IMR-90 (cell line): ENCODE data around the gene DUXB. TPM values are rescaled to one million over a fixed set of nuclear protein-coding genes. Genes with fewer than 3 reads are reported as not detected.

Source experiments
- ATAC-seq: fragments of 200-7000 bp; cut with Tn5 transposase; 2 replicates; pipeline ENCODE4 v1.9.1; 2020; ENCODE audit warnings: low read depth, mild to moderate bottlenecking, moderate library complexity
- BruUV-seq: library from RNA; stranded (reverse); fragments of 400-500 nt; replicated peaks from 2 replicates; lab custom pipeline; 2021; lab: Mats Ljungman, UMichigan
- CTCF ChIA-PET: fragments of 300-600 bp; formaldehyde crosslinking; extraction: SDS; loops from one replicate; lab custom pipeline; 2021; ENCODE audit warnings: antibody characterized with exemption; lab: Yijun Ruan, JAX
- POLR2A ChIA-PET: fragments of 300-600 bp; sonication (Branson Sonifier 250); formaldehyde crosslinking; loops from one replicate; lab custom pipeline; 2022; ENCODE audit warnings: antibody characterized with exemption; ENCODE audit not compliant: unreplicated experiment; lab: Charles Lee
- DNase-seq: peaks from one replicate; pipeline ENCODE4 v3.0.0; 2013
- H2AFZ ChIP-seq: replicated peaks from 2 replicates; pipeline ENCODE3; 2013; ENCODE audit warnings: low read length, mild to moderate bottlenecking; ENCODE audit not compliant: poor library complexity
- H2AK5ac ChIP-seq: 2 replicates; pipeline ENCODE4 v1.6.1; 2013; ENCODE audit warnings: low read depth, low read length, inconsistent platforms
- H2AK9ac ChIP-seq: replicated peaks from 2 replicates; pipeline ENCODE3; 2013; ENCODE audit warnings: mild to moderate bottlenecking, low read depth, low read length, moderate library complexity; ENCODE audit not compliant: poor library complexity
- H2BK120ac ChIP-seq: 2 replicates; pipeline ENCODE4 v1.6.1; 2013; ENCODE audit warnings: low read depth, low read length, inconsistent platforms
- H2BK15ac ChIP-seq: 3 replicates; pipeline ENCODE4 v1.6.1; 2013; ENCODE audit warnings: low read depth, low read length, inconsistent platforms
- H2BK20ac ChIP-seq: 2 replicates; pipeline ENCODE4 v1.6.1; 2013; ENCODE audit warnings: low read depth, mild to moderate bottlenecking, inconsistent platforms, low read length, moderate library complexity
- H2BK5ac ChIP-seq: 2 replicates; pipeline ENCODE4 v1.6.1; 2013; ENCODE audit warnings: mild to moderate bottlenecking, low read depth, low read length, inconsistent platforms; ENCODE audit not compliant: poor library complexity, severe bottlenecking
- H3K14ac ChIP-seq: replicated peaks from 2 replicates; pipeline ENCODE4 v1.6.1; 2013; ENCODE audit warnings: low read depth, low read length, inconsistent platforms
- H3K18ac ChIP-seq: 2 replicates; pipeline ENCODE4 v1.6.1; 2013; ENCODE audit warnings: low read depth, low read length, control low read depth
- H3K23ac ChIP-seq: 2 replicates; pipeline ENCODE4 v1.6.1; 2013; ENCODE audit warnings: low read depth, low read length, inconsistent platforms
- H3K27ac ChIP-seq: 2 replicates; pipeline ENCODE4 v1.5.1; 2013; ENCODE audit warnings: mild to moderate bottlenecking, control low read depth, low read length; ENCODE audit not compliant: insufficient read depth
- H3K27me3 ChIP-seq: 2 replicates; pipeline ENCODE4 v1.6.1; 2013; ENCODE audit warnings: low read length; ENCODE audit not compliant: control insufficient read depth, insufficient read depth
- H3K36me3 ChIP-seq: 2 replicates; pipeline ENCODE4 v1.6.1; 2013; ENCODE audit warnings: low read length, mixed read lengths; ENCODE audit not compliant: control insufficient read depth, insufficient read depth
- H3K4ac ChIP-seq: 2 replicates; pipeline ENCODE4 v1.6.1; 2013; ENCODE audit warnings: low read depth, low read length, inconsistent platforms
- H3K4me1 ChIP-seq: 2 replicates; pipeline ENCODE4 v1.6.1; 2013; ENCODE audit warnings: low read length, mixed read lengths; ENCODE audit not compliant: control insufficient read depth, insufficient read depth
- H3K4me2 ChIP-seq: 2 replicates; pipeline ENCODE4 v1.6.1; 2013; ENCODE audit warnings: low read depth, mild to moderate bottlenecking, control low read depth, low read length, moderate library complexity
- H3K4me3 ChIP-seq: 2 replicates; pipeline ENCODE4 v1.5.1; 2013; ENCODE audit warnings: low read depth, mild to moderate bottlenecking, control low read depth, low read length, moderate library complexity; ENCODE audit not compliant: insufficient read depth
- H3K56ac ChIP-seq: 2 replicates; pipeline ENCODE4 v1.6.1; 2013; ENCODE audit warnings: low read length, inconsistent platforms; ENCODE audit not compliant: insufficient read depth; ENCODE audit errors: extremely low read depth
- H3K79me1 ChIP-seq, 2 experiments: 2 replicates each; pipeline ENCODE4 v1.6.1; 2013; ENCODE audit warnings: low read length in 2 of 2, inconsistent platforms in 1 of 2, low read depth in 1 of 2
- H3K9ac ChIP-seq: 2 replicates; pipeline ENCODE4 v1.6.1; 2013; ENCODE audit warnings: low read depth, low read length, control low read depth
- H3K9me1 ChIP-seq: 2 replicates; pipeline ENCODE4 v1.6.1; 2013; ENCODE audit warnings: low read length, inconsistent platforms; ENCODE audit not compliant: insufficient read depth
- H3K9me3 ChIP-seq: 2 replicates; pipeline ENCODE4 v1.6.1; 2013; ENCODE audit warnings: low read length; ENCODE audit not compliant: control insufficient read depth, insufficient read depth
- H4K20me1 ChIP-seq: 2 replicates; pipeline ENCODE4 v1.6.1; 2013; ENCODE audit warnings: low read length, inconsistent platforms; ENCODE audit not compliant: insufficient read depth
- H4K5ac ChIP-seq: 2 replicates; pipeline ENCODE4 v1.6.1; 2013; ENCODE audit warnings: mild to moderate bottlenecking, low read depth, low read length, control low read depth
- H4K8ac ChIP-seq, 2 experiments: 2 replicates each; pipeline ENCODE4 v1.6.1; 2013; ENCODE audit warnings: low read depth in 2 of 2, low read length in 2 of 2, control low read depth in 1 of 2, inconsistent platforms in 1 of 2
- H4K91ac ChIP-seq: 2 replicates; pipeline ENCODE4 v1.6.1; 2013; ENCODE audit warnings: low read depth, low read length, inconsistent platforms; ENCODE audit not compliant: insufficient read depth
- BHLHE40 ChIP-seq: fragments of 150-350 bp; IDR thresholded peaks from 2 replicates; pipeline ENCODE4 v1.6.1; 2016; ENCODE audit warnings: mild to moderate bottlenecking, low read depth, low read length
- CHD1 ChIP-seq: IDR thresholded peaks from 2 replicates; pipeline ENCODE4 v1.6.1; 2012; ENCODE audit warnings: low read depth, low read length, improper control_type of control experiment
- CTCF ChIP-seq: conservative IDR thresholded peaks from 2 replicates; pipeline ENCODE4 v1.5.1; 2012; ENCODE audit warnings: mild to moderate bottlenecking, low read depth, low read length, improper control_type of control experiment
- FOS ChIP-seq: fragments of 150-350 bp; IDR thresholded peaks from 2 replicates; pipeline ENCODE4 v1.6.1; 2016; ENCODE audit warnings: low read depth, low read length
- MXI1 ChIP-seq: IDR thresholded peaks from 2 replicates; pipeline ENCODE4 v1.6.1; 2012; ENCODE audit warnings: low read depth, mild to moderate bottlenecking, low read length, moderate library complexity, borderline replicate concordance
- POLR2A ChIP-seq: IDR thresholded peaks from 2 replicates; pipeline ENCODE4 v1.6.1; 2012; ENCODE audit warnings: mild to moderate bottlenecking, low read depth, low read length
- RAD21 ChIP-seq: IDR thresholded peaks from 2 replicates; pipeline ENCODE4 v1.6.1; 2012; ENCODE audit warnings: low read length, improper control_type of control experiment
- RCOR1 ChIP-seq: IDR thresholded peaks from 2 replicates; pipeline ENCODE4 v1.6.1; 2012; ENCODE audit warnings: mild to moderate bottlenecking, low read length, improper control_type of control experiment; ENCODE audit not compliant: insufficient replicate concordance
- RFX5 ChIP-seq: IDR thresholded peaks from 2 replicates; pipeline ENCODE4 v1.8.0; 2012; ENCODE audit warnings: low read depth, mild to moderate bottlenecking, low read length, moderate library complexity
- SMC3 ChIP-seq: fragments of 150-350 bp; IDR thresholded peaks from 2 replicates; pipeline ENCODE4 v1.6.1; 2016; ENCODE audit warnings: low read depth, mild to moderate bottlenecking, antibody characterized with exemption, low read length, moderate library complexity
- WGBS, 2 experiments: methylation state at CpG; one replicate each; pipeline versions ENCODE4 v1.1.5 to v1.1.7; 2013; ENCODE audit warnings: missing lambda C conversion rate in 2 of 2; ENCODE audit not compliant: insufficient read length in 1 of 2; ENCODE audit errors: extremely low coverage in 2 of 2; 5-methylcytosine and 5-hydroxymethylcytosine counted together
- dilution Hi-C: fragments of 300-500 bp; cut with HindIII; formaldehyde crosslinking; loops from one replicate; pipeline ENCODE4 v1.14.3; 2018; ENCODE audit warnings: low sequenced_read_pairs; ENCODE audit not compliant: unreplicated experiment
- in situ Hi-C: fragments of 300-500 bp; cut with MboI; formaldehyde crosslinking; loops from 3 replicates; pipeline ENCODE4 v1.14.3; 2019; ENCODE audit warnings: low sequenced_read_pairs, inconsistent platforms, mixed read lengths
- intact Hi-C: fragments of 100-400 bp; cut with micrococcal nuclease; formaldehyde crosslinking; loops from 2 replicates; pipeline ENCODE4 v1.10.0; 2022
- polyA plus RNA-seq, 3 experiments: library from polyadenylated mRNA; depleted of rRNA; stranded (reverse); fragments of >200 nt; gene quantifications; 2 replicates each; pipeline ENCODE4 v1.2.3, GENCODE V29; 2012; ENCODE audit warnings: low replicate concordance in 1 of 3
- total RNA-seq: library from RNA; depleted of rRNA; stranded (reverse); fragments of >200 nt; gene quantifications from 2 replicates; pipeline ENCODE4 v1.2.3, GENCODE V29; 2012
- TF ChIP-seq, protein P1 (sequence below): fragments of 150-350 bp; IDR thresholded peaks from 2 replicates; pipeline ENCODE4 v1.6.1; 2017; ENCODE audit warnings: mild to moderate bottlenecking, antibody characterized with exemption, low read length, low read depth

DUXB gene
- total and polyA plus RNA-seq, 2 of the 4 experiments (the other 2 are of a cell fraction), result not detected

GRCh38 chr16:75703306-75703705 is 2.0 kb upstream of the DUXB start:
- H3K4me1 ChIP-seq, result no peaks in the 10 kb centered on the region
- H3K27me3 ChIP-seq, result no peaks in the 10 kb centered on the region
- no peak overlapping the region for H4K91ac ChIP-seq
- H3K9ac ChIP-seq, result no peak overlapping the region
- WGBS, 2 experiments, result 83% methylated on average over 1 of the region's 4 CpGs; no CpG with 5 or more reads in 1 of the 2 experiments
- BruUV-seq, result no TSS peak
- no peak overlapping the region for H2BK15ac ChIP-seq
- POLR2A ChIA-PET, result no interaction called here
- H3K4me2 ChIP-seq, result no peak overlapping the region
- no peak overlapping the region for H3K14ac ChIP-seq
- no peak overlapping the region for H3K18ac ChIP-seq
- no peak overlapping the region for H2BK120ac ChIP-seq
- H3K4me3 ChIP-seq, result no peak overlapping the region
- H2BK20ac ChIP-seq, result no peak overlapping the region
- no peaks in the 10 kb centered on the region for H3K79me1 ChIP-seq
- TF ChIP-seq FOS (no peak), RCOR1 (no peak), BHLHE40 (no peak), RFX5 (no peak), MXI1 (no peak), SMC3 (no peak), CTCF (no peak), CHD1 (no peak), POLR2A (no peak), RAD21 (no peak)
- TF ChIP-seq, protein P1, sequence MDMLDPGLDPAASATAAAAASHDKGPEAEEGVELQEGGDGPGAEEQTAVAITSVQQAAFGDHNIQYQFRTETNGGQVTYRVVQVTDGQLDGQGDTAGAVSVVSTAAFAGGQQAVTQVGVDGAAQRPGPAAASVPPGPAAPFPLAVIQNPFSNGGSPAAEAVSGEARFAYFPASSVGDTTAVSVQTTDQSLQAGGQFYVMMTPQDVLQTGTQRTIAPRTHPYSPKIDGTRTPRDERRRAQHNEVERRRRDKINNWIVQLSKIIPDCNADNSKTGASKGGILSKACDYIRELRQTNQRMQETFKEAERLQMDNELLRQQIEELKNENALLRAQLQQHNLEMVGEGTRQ, result no peak
- no peaks in the 10 kb centered on the region for H3K9me1 ChIP-seq
- no peak overlapping the region for H3K27ac ChIP-seq
- H3K36me3 ChIP-seq, result no peaks in the 10 kb centered on the region
- ATAC-seq (peak; percentile 59), DNase-seq (peak; percentile 15)
- H2AK5ac ChIP-seq, result no peak overlapping the region
- no peak overlapping the region for H2BK5ac ChIP-seq
- no peak overlapping the region for H3K4ac ChIP-seq
- H3K56ac ChIP-seq, result no peak overlapping the region
- no peak overlapping the region for H2AK9ac ChIP-seq
- in situ Hi-C loops (no loop called here), dilution Hi-C loops (no loop called here), intact Hi-C loops (no loop called here)
- H3K9me3 ChIP-seq, result no peaks in the 10 kb centered on the region
- no peak overlapping the region for H2AFZ ChIP-seq
- no peaks in the 10 kb centered on the region for H4K20me1 ChIP-seq
- no peak overlapping the region for H3K23ac ChIP-seq
- H4K5ac ChIP-seq, result no peak overlapping the region
- CTCF ChIA-PET, result no interaction called here
- H4K8ac ChIP-seq, result no peak overlapping the region
